HepG2 (cell line): ENCODE data around the gene MRPS10. TPM values are rescaled to one million over a fixed set of nuclear protein-coding genes. Genes with fewer than 3 reads are reported as not detected.

Experiments
- ATAC-seq: fragments of 200-7000 bp; cut with Tn5 transposase; 3 replicates; pipeline ENCODE4 v1.9.1; 2020; ENCODE audit warnings: mild to moderate bottlenecking, moderate library complexity
- BruUV-seq: library from RNA; stranded (reverse); fragments of 400-500 nt; replicated peaks from 2 replicates; lab custom pipeline; 2021; lab: Mats Ljungman, UMichigan
- CTCF ChIA-PET: fragments of 300-600 bp; formaldehyde crosslinking; extraction: SDS; loops from one replicate; lab custom pipeline; 2021; ENCODE audit warnings: low total read pairs, inconsistent platforms, low intra/inter-chr PET ratio; lab: Yijun Ruan, JAX
- POLR2A ChIA-PET: fragments of 350-600 bp; sonication (Branson Sonifier 250); formaldehyde crosslinking; loops from one replicate; lab custom pipeline; 2020; ENCODE audit warnings: antibody characterized with exemption, inconsistent platforms; lab: Yijun Ruan, JAX
- DNase-seq: peaks from one replicate; pipeline ENCODE4 v3.0.0-alpha.2; 2015; ENCODE audit warnings: low spot score
- FAIRE-seq: peaks from 3 replicates; lab custom pipeline; 2011; peaks lifted over from hg19 to GRCh38; lab: Jason Lieb, UNC
- H2AFZ ChIP-seq: one replicate; pipeline ENCODE4 v1.6.1; 2011; ENCODE audit warnings: low read length, inconsistent platforms
- H3K27ac ChIP-seq: fragments of 300-600 bp; 3 replicates; pipeline ENCODE4 v1.8.0; 2011; ENCODE audit warnings: mixed run types, mild to moderate bottlenecking, mixed read lengths, low read length, inconsistent platforms; ENCODE audit not compliant: insufficient read depth; ENCODE audit errors: extremely low read length
- H3K27me3 ChIP-seq, 2 experiments: fragments of 200-600 bp in 1 of 2; 2 replicates in 1 of 2; 3 replicates in 1 of 2; pipeline versions ENCODE4 v1.6.0 to v1.8.0; 2011; ENCODE audit warnings: low read length in 2 of 2, mild to moderate bottlenecking in 2 of 2, moderate library complexity in 2 of 2, inconsistent platforms in 1 of 2; ENCODE audit not compliant: insufficient read depth in 2 of 2, control insufficient read depth in 1 of 2
- H3K36me3 ChIP-seq, 2 experiments: fragments of 200-600 bp in 1 of 2; replicated peaks in 1 of 2; 2 replicates in 1 of 2; 3 replicates in 1 of 2; pipeline versions ENCODE4 v1.5.1 to v1.8.0; 2011; ENCODE audit warnings: low read length in 2 of 2, inconsistent platforms in 1 of 2; ENCODE audit not compliant: insufficient read depth in 2 of 2, control insufficient read depth in 1 of 2
- H3K4me1 ChIP-seq: 2 replicates; pipeline ENCODE4 v1.5.1; 2012; ENCODE audit warnings: low read length, inconsistent platforms; ENCODE audit not compliant: insufficient read depth
- H3K4me2 ChIP-seq: 2 replicates; pipeline ENCODE4 v1.6.0; 2011; ENCODE audit warnings: low read depth, low read length, inconsistent platforms
- H3K4me3 ChIP-seq, 3 experiments: fragments of 200-600 bp in 1 of 3; sonication (generic), shearing (Covaris generic) in 1 of 3; replicated peaks in 1 of 3; 2 replicates each; pipeline ENCODE4 v1.5.1; 2011 to 2016; ENCODE audit warnings: low read length in 3 of 3, inconsistent platforms in 2 of 3, low read depth in 2 of 3, mild to moderate bottlenecking in 2 of 3, control low read depth in 1 of 3, mixed read lengths in 1 of 3; ENCODE audit not compliant: insufficient read depth in 1 of 3
- H3K79me2 ChIP-seq: one replicate; pipeline ENCODE4 v1.6.1; 2011; ENCODE audit warnings: low read length, inconsistent platforms; ENCODE audit not compliant: insufficient read depth
- H3K9ac ChIP-seq: 2 replicates; pipeline ENCODE4 v1.6.0; 2011; ENCODE audit warnings: mild to moderate bottlenecking, low read depth, low read length, inconsistent platforms; ENCODE audit not compliant: insufficient read depth
- H3K9me3 ChIP-seq: 2 replicates; pipeline ENCODE4 v1.5.1; 2012; ENCODE audit warnings: mild to moderate bottlenecking, low read length
- H4K20me1 ChIP-seq: 2 replicates; pipeline ENCODE4 v1.6.0; 2011; ENCODE audit warnings: inconsistent platforms, mild to moderate bottlenecking, low read length, moderate library complexity; ENCODE audit not compliant: insufficient read depth
- HCFC1 ChIP-seq: fragments of 150-350 bp; IDR thresholded peaks from 2 replicates; pipeline ENCODE4 v1.6.1; 2014; ENCODE audit warnings: low read depth, low read length
- KAT8 ChIP-seq: IDR thresholded peaks from 2 replicates; pipeline ENCODE4 v1.6.1; 2016; ENCODE audit warnings: missing genetic modification reagents, missing compliant biosample characterization
- KLF13 ChIP-seq: sonication (generic); formaldehyde crosslinking; IDR thresholded peaks from 2 replicates; pipeline ENCODE4 v1.4.0; 2020; ENCODE audit warnings: mild to moderate bottlenecking, missing genetic modification reagents
- MIER3 ChIP-seq: IDR thresholded peaks from 2 replicates; pipeline ENCODE4 v1.6.1; 2016; ENCODE audit warnings: missing compliant biosample characterization, borderline replicate concordance
- RFXANK ChIP-seq: IDR thresholded peaks from 2 replicates; pipeline ENCODE4 v1.6.1; 2016
- SIX1 ChIP-seq: sonication (generic); formaldehyde crosslinking; IDR thresholded peaks from 2 replicates; pipeline ENCODE4 v1.4.0; 2020; ENCODE audit warnings: missing genetic modification reagents, borderline replicate concordance
- SRY ChIP-seq: sonication (generic); formaldehyde crosslinking; IDR thresholded peaks from 2 replicates; pipeline ENCODE4 v1.8.0; 2022; ENCODE audit warnings: mild to moderate bottlenecking, missing genetic modification reagents
- ZMYM2 ChIP-seq: sonication (generic); formaldehyde crosslinking; IDR thresholded peaks from 2 replicates; pipeline ENCODE4 v1.8.0; 2022; ENCODE audit warnings: mild to moderate bottlenecking, missing genetic modification reagents
- ZNF557 ChIP-seq: sonication (generic); formaldehyde crosslinking; IDR thresholded peaks from 2 replicates; pipeline ENCODE4 v1.4.0; 2020; ENCODE audit warnings: missing genetic modification reagents
- ZNF570 ChIP-seq: sonication (generic); formaldehyde crosslinking; IDR thresholded peaks from 2 replicates; pipeline ENCODE4 v1.4.0; 2020; ENCODE audit warnings: mild to moderate bottlenecking, missing genetic modification reagents, borderline replicate concordance
- WGBS: methylation state at CpG from one replicate; pipeline ENCODE4 v1.1.6; 2017; ENCODE audit warnings: low lambda C conversion rate; 5-methylcytosine and 5-hydroxymethylcytosine counted together
- in situ Hi-C: cut with HindIII; loops from 2 replicates; pipeline ENCODE4 v1.10.0; 2017; ENCODE audit warnings: low pct_unique_long_range_greater_than_20kb; ENCODE audit not compliant: extremely low pct_ligation_motif_present
- intact Hi-C: fragments of 100-400 bp; cut with micrococcal nuclease; formaldehyde crosslinking; loops from one replicate; pipeline ENCODE4 v1.10.0; 2022; ENCODE audit not compliant: unreplicated experiment
- polyA plus RNA-seq, 8 experiments: library from polyadenylated mRNA; depleted of rRNA in 3 of 8; stranded (reverse) in 7 of 8; unstranded in 1 of 8; fragments of >200 nt; fragmentation: Illumina TruSeq in 4 of 8; extraction: Trizol in 4 of 8; gene quantifications; 2 replicates each; pipeline versions ENCODE4 v1.2.1 to v1.2.3, GENCODE V29; 2011 to 2016; ENCODE audit warnings: low read depth in 4 of 8, missing spikeins in 1 of 8, mixed read lengths in 1 of 8; ENCODE audit not compliant: insufficient read depth in 1 of 8
- total RNA-seq, 5 experiments: library from RNA; depleted of rRNA; stranded (reverse); fragments of >200 nt; fragmentation: Illumina TruSeq; extraction: Trizol; gene quantifications; 2 replicates each; pipeline ENCODE4 v1.2.3, GENCODE V29; 2016; ENCODE audit warnings: low read depth in 1 of 5
- TF ChIP-seq, protein P1 (sequence below): sonication (generic); formaldehyde crosslinking; IDR thresholded peaks from 2 replicates; pipeline ENCODE4 v1.5.0; 2020; ENCODE audit warnings: mild to moderate bottlenecking, low read depth, missing genetic modification reagents, borderline replicate concordance
- TF ChIP-seq, protein P2 (sequence below): sonication (generic); formaldehyde crosslinking; IDR thresholded peaks from 2 replicates; pipeline ENCODE4 v1.8.0; 2022; ENCODE audit warnings: missing genetic modification reagents, mild to moderate bottlenecking, inconsistent platforms, borderline replicate concordance
- TF ChIP-seq, protein P3 (sequence below): sonication (generic); formaldehyde crosslinking; IDR thresholded peaks from 2 replicates; pipeline ENCODE4 v1.9.0; 2022; ENCODE audit warnings: missing genetic modification reagents, mild to moderate bottlenecking, borderline replicate concordance
- TF ChIP-seq, protein P4 (sequence below): sonication (generic); formaldehyde crosslinking; conservative IDR thresholded peaks from 2 replicates; pipeline ENCODE4 v1.4.0; 2020; ENCODE audit warnings: mild to moderate bottlenecking, missing genetic modification reagents, moderate library complexity
- TF ChIP-seq, protein P5 (sequence below): sonication (generic); formaldehyde crosslinking; IDR thresholded peaks from 2 replicates; pipeline ENCODE4 v1.8.0; 2022; ENCODE audit warnings: mild to moderate bottlenecking, missing genetic modification reagents; ENCODE audit not compliant: insufficient replicate concordance

Gene MRPS10
- total and polyA plus RNA-seq, 2 of the 13 experiments (the other 11 are each of a cell fraction or from before 2014, with no cell fraction given): 31.7 to 54.6 TPM

- no peak overlapping the region for H3K9ac ChIP-seq
- in situ Hi-C loops (no loop called here), intact Hi-C loops (no loop called here)
- no peaks in the 10 kb centered on the region for H3K36me3 ChIP-seq
- H3K4me1 ChIP-seq: 0 out of 2 replicates have a peak, but pooled peaks cover 5% of the 10 kb centered on the region
- POLR2A ChIA-PET: no interaction called here
- BruUV-seq: no TSS peak
- DNase-seq (no peak), ATAC-seq (no peak), FAIRE-seq (no peak)
- H3K4me2 ChIP-seq: no peak overlapping the region
- H3K4me3 ChIP-seq: no peak overlapping the region
- H3K27ac ChIP-seq: no peak overlapping the region
- H2AFZ ChIP-seq: no peak overlapping the region
- H3K9me3 ChIP-seq: no peaks in the 10 kb centered on the region
- no peaks in the 10 kb centered on the region for H3K27me3 ChIP-seq
- H4K20me1 ChIP-seq: no peaks in the 10 kb centered on the region
- no peaks in the 10 kb centered on the region for H3K79me2 ChIP-seq
- WGBS: 73% methylated on average over 6 of the region's 6 CpGs
- TF ChIP-seq, protein P1, sequence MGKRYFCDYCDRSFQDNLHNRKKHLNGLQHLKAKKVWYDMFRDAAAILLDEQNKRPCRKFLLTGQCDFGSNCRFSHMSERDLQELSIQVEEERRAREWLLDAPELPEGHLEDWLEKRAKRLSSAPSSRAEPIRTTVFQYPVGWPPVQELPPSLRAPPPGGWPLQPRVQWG: no peak
- no peak for TF ChIP-seq MIER3
- no peak for TF ChIP-seq ZNF557 (CRISPR knock-in tag)
- no peak for TF ChIP-seq ZMYM2 (CRISPR knock-in tag)
- no peak for TF ChIP-seq ZNF570 (CRISPR knock-in tag)
- no peak for TF ChIP-seq SIX1 (CRISPR knock-in tag)
- TF ChIP-seq, protein P2, sequence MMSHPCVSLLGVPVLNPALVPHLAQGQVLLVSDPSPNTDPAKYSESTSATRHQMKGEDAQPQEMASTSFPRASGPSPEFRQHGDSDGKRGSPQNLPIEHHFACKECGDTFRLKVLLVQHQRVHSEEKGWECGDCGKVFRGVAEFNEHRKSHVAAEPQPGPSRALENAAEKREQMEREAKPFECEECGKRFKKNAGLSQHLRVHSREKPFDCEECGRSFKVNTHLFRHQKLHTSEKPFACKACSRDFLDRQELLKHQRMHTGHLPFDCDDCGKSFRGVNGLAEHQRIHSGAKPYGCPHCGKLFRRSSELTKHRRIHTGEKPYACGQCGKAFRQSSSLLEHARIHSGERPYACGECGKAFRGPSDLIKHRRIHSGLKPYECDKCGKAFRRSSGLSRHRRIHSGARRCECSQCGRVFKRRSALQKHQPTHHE (CRISPR knock-in tag): no peak
- TF ChIP-seq KLF13: no peak
- TF ChIP-seq, protein P3, sequence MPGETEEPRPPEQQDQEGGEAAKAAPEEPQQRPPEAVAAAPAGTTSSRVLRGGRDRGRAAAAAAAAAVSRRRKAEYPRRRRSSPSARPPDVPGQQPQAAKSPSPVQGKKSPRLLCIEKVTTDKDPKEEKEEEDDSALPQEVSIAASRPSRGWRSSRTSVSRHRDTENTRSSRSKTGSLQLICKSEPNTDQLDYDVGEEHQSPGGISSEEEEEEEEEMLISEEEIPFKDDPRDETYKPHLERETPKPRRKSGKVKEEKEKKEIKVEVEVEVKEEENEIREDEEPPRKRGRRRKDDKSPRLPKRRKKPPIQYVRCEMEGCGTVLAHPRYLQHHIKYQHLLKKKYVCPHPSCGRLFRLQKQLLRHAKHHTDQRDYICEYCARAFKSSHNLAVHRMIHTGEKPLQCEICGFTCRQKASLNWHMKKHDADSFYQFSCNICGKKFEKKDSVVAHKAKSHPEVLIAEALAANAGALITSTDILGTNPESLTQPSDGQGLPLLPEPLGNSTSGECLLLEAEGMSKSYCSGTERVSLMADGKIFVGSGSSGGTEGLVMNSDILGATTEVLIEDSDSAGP (CRISPR knock-in tag): no peak
- TF ChIP-seq, protein P4, sequence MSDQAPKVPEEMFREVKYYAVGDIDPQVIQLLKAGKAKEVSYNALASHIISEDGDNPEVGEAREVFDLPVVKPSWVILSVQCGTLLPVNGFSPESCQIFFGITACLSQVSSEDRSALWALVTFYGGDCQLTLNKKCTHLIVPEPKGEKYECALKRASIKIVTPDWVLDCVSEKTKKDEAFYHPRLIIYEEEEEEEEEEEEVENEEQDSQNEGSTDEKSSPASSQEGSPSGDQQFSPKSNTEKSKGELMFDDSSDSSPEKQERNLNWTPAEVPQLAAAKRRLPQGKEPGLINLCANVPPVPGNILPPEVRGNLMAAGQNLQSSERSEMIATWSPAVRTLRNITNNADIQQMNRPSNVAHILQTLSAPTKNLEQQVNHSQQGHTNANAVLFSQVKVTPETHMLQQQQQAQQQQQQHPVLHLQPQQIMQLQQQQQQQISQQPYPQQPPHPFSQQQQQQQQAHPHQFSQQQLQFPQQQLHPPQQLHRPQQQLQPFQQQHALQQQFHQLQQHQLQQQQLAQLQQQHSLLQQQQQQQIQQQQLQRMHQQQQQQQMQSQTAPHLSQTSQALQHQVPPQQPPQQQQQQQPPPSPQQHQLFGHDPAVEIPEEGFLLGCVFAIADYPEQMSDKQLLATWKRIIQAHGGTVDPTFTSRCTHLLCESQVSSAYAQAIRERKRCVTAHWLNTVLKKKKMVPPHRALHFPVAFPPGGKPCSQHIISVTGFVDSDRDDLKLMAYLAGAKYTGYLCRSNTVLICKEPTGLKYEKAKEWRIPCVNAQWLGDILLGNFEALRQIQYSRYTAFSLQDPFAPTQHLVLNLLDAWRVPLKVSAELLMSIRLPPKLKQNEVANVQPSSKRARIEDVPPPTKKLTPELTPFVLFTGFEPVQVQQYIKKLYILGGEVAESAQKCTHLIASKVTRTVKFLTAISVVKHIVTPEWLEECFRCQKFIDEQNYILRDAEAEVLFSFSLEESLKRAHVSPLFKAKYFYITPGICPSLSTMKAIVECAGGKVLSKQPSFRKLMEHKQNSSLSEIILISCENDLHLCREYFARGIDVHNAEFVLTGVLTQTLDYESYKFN: no peak
- TF ChIP-seq SRY (CRISPR knock-in tag): no peak
- no peak for TF ChIP-seq KAT8 (CRISPR knock-in tag)
- TF ChIP-seq, protein P5, sequence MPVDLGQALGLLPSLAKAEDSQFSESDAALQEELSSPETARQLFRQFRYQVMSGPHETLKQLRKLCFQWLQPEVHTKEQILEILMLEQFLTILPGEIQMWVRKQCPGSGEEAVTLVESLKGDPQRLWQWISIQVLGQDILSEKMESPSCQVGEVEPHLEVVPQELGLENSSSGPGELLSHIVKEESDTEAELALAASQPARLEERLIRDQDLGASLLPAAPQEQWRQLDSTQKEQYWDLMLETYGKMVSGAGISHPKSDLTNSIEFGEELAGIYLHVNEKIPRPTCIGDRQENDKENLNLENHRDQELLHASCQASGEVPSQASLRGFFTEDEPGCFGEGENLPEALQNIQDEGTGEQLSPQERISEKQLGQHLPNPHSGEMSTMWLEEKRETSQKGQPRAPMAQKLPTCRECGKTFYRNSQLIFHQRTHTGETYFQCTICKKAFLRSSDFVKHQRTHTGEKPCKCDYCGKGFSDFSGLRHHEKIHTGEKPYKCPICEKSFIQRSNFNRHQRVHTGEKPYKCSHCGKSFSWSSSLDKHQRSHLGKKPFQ: no peak
- TF ChIP-seq RFXANK: no peak
- no peak for TF ChIP-seq HCFC1
- CTCF ChIA-PET: no interaction called here
These were observed 29.3 kb downstream of the MRPS10 start for GRCh38 chr6:42188406-42188805.
